Activated CD4-positive, alpha-beta memory T cell treated with anti-CD3 and anti-CD28 coated beads for 36 hours (primary cell): ENCODE results near the gene TXNRD2. TPM values are rescaled to one million over a fixed set of nuclear protein-coding genes. Genes with fewer than 3 reads are reported as not detected.
"Not testable (repeated sequence)": the region's sequence is repeated elsewhere in the genome, so short reads cannot be mapped to it uniquely, and the experiment has no call there.

Experiments used
- CTCF ChIA-PET: fragments of 350-600 bp; sonication (Branson Sonifier 250); formaldehyde crosslinking; loops from one replicate; lab custom pipeline; 2021; ENCODE audit warnings: antibody characterized with exemption, inconsistent platforms; lab: Charles Lee
- POLR2A ChIA-PET: fragments of 350-600 bp; sonication (Branson Sonifier 250); formaldehyde crosslinking; loops from one replicate; lab custom pipeline; 2021; ENCODE audit warnings: antibody characterized with exemption; lab: Charles Lee
- DNase-seq: peaks from one replicate; pipeline ENCODE4 v3.0.0-alpha.2; 2020
- H3K27ac Mint-ChIP-seq: one replicate; pipeline ENCODE4 v1.8.0; 2021; ENCODE audit warnings: mixed read lengths
- H3K27me3 Mint-ChIP-seq: one replicate; pipeline ENCODE4 v1.8.0; 2021; ENCODE audit warnings: mixed read lengths
- H3K36me3 Mint-ChIP-seq: one replicate; pipeline ENCODE4 v1.8.0; 2021; ENCODE audit warnings: mixed read lengths
- H3K4me1 Mint-ChIP-seq: one replicate; pipeline ENCODE4 v1.8.0; 2021; ENCODE audit warnings: low read depth, mixed read lengths
- H3K4me3 Mint-ChIP-seq: one replicate; pipeline ENCODE4 v1.8.0; 2021; ENCODE audit warnings: mild to moderate bottlenecking, mixed read lengths
- H3K9me3 Mint-ChIP-seq: one replicate; pipeline ENCODE4 v1.8.0; 2021; ENCODE audit warnings: mixed read lengths
- intact Hi-C: fragments of 100-400 bp; cut with micrococcal nuclease; formaldehyde crosslinking; loops from one replicate; pipeline ENCODE4 v1.15.1; 2023
- total RNA-seq, 2 experiments: library from RNA; stranded (reverse); gene quantifications; one replicate each; pipeline ENCODE4 v1.2.3, GENCODE V29; 2021

TXNRD2 gene
- total RNA-seq, 2 experiments from 2014 or later = 23.3 to 23.4 TPM

DNA sequence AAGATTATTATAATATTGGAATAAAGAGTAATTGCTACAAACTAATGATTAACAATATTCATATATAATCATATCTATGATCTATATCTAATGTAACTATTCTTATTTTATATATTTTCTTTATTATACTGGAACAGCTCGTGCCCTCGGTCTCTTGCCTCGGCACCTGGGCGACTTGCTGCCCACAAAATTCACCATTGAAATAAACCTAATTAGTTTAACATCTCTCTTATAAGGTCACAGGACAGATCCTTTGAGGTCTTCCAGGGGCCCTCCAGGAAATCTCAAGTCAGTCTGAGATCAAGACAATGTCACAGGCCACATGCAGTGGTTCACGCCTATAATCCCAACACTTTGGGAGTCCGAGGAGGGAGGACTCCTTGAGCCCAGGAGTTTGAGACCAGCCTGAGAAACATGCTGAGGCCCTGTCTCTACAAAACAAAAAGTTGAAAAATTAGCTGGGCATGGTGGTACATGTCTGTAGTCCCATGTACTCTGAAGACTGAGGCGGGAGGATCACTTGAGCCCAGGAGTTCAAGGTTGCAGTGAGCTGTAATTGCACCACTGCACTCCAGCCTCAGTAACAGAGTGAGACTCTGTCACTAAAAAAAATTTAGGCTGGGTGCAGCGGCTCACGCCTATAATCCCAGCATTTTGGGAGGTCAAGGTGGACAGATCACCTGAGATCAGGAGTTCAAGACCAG, 6.6 kb upstream of the TXNRD2 start:
- H3K27ac Mint-ChIP-seq = no peak overlapping the region
- POLR2A ChIA-PET = no interaction called here
- H3K4me1 Mint-ChIP-seq = peaks cover 14% of the 10 kb centered on the region
- no peaks in the 10 kb centered on the region for H3K27me3 Mint-ChIP-seq
- intact Hi-C loops = no loop called here
- no peak overlapping the region for H3K4me3 Mint-ChIP-seq
- no peaks in the 10 kb centered on the region for H3K9me3 Mint-ChIP-seq
- DNase-seq = no peak
- H3K36me3 Mint-ChIP-seq = peaks cover 6% of the 10 kb centered on the region
- CTCF ChIA-PET = interaction anchor here (0.7 to 3.0 kb wide), 14 partner anchors 9 to 218 kb away, joined by 3 to 23 read pairs (median 4); no protein-coding TSS in a partner anchor

DNA sequence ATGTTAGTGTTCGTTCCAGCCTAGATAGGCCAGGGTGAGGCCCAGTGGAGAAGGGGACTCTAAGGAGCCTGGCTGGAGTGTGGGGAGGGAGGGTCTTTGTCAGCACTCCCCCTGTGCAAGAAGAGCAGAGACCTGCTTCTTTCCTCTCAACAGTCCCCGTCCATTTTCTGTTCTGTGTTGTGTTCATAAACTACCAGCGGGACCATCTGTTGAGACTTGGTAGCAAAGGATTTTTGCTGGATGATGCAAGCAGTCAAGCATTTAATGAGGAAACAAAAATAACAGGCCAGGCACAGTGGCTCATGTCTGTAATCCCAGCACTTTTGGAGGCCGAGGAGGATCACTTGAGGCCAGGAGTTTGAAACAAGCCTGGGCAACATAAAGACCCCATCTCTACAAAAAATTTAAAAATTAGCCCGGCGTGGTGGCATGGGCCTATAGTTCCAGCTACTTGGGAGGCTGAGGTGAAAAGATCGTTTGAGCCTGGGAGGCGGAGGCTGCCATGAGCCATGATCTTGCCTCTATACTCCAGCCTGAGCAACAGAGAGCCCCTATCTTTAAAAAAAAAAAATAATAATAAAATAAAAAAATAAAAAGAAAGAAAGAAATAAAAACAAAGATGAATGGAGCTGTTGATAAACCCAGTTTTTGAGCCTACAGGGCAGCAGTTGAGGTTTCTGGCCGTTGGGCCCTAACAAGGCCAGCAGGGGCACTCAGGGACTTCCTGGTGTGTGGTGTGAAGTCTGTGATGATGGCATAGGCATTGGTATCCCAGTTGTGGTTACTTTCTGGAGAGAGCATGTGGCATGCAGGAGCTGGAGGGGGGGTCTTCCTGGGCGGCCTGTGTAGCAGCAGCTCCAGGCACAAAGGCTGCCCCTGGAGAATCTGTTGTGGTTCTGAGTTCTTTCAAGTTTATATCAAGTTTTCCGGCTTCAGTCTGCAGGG, 1.7 kb upstream of the TXNRD2 start:
- Mint-ChIP-seq H3K9me3 (no peaks in the 10 kb centered on the region), H3K27me3 (no peaks in the 10 kb centered on the region), H3K4me1 (peaks cover 35% of the 10 kb centered on the region), H3K36me3 (peaks cover 6% of the 10 kb centered on the region), H3K4me3 (peak overlapping the region; percentile 96), H3K27ac (peak overlapping the region; percentile 94)
- intact Hi-C loops = loop anchor here (5.0 kb wide), 1 partner anchor 86 kb away; no protein-coding TSS in a partner anchor
- CTCF ChIA-PET = interaction anchor here (0.6 to 2.0 kb wide), 3 partner anchors 10 to 213 kb away, joined by 3 to 14 read pairs (median 4); no protein-coding TSS in a partner anchor
- POLR2A ChIA-PET = interaction anchor here (0.9 to 1.5 kb wide), 2 partner anchors 9 to 88 kb away, joined by 3 to 5 read pairs; no protein-coding TSS in a partner anchor
- DNase-seq = no peak

DNA sequence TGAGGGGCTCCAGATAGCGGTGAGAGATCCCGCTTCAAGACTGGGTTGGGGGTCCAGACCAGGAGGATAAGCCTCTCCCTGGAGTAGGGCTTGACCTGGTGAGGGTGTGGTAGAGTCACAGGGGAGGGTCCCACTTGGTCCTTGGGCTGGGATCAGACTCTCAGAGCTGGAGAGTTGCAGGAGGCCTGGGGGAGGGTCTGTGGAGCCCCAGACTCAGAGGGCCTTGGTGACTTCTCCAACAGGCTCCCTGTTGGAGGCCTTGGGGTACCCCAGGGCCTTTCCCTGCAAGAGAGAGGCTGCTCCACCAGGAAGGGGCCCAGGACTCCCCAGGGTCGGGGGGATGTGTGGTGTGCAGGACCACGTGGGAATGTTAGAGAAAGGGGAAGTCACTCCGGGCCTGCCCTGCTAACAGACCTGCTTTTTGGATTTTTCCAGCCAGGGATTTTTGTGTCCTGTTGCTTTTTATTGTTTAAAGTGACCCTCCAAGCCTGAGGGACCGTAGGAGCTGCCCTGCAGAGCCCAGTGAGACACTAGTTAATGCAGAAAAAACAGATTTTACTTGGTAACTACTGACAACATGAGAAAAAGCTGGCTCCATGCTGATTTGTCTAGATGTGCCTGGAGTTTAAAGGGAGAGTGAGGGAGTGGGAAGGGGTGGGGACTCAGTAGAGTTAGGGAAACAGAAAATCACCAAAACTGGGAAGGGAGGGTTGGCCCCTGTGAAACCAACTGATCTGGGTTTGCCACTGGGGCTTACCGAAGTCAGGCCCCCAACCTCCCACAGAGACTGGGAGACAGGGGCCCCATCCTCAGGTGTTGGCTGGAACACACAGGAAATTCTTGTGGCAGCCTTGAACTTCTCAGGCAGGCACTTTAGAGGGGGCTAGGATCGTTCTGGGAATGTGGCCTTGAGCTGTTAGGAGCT, 801 bp upstream of the TXNRD2 start:
- intact Hi-C loops = loop anchor here (5.0 kb wide), 1 partner anchor 85 kb away; no protein-coding TSS in a partner anchor
- H3K36me3 Mint-ChIP-seq = peaks cover 10% of the 10 kb centered on the region
- DNase-seq = peak; percentile 18
- no peaks in the 10 kb centered on the region for H3K9me3 Mint-ChIP-seq
- H3K27me3 Mint-ChIP-seq = no peaks in the 10 kb centered on the region
- ChIA-PET CTCF (interaction anchor here (0.6 to 2.1 kb wide), 4 partner anchors 11 to 212 kb away, joined by 3 to 14 read pairs (median 8); no protein-coding TSS in a partner anchor), POLR2A (interaction anchor here (0.9 to 1.5 kb wide), 3 partner anchors 10 to 87 kb away, joined by 3 to 5 read pairs (median 3); no protein-coding TSS in a partner anchor)
- H3K4me3 Mint-ChIP-seq = peak overlapping the region; percentile 96
- peak overlapping the region; percentile 94 for H3K27ac Mint-ChIP-seq
- peaks cover 33% of the 10 kb centered on the region for H3K4me1 Mint-ChIP-seq

DNA sequence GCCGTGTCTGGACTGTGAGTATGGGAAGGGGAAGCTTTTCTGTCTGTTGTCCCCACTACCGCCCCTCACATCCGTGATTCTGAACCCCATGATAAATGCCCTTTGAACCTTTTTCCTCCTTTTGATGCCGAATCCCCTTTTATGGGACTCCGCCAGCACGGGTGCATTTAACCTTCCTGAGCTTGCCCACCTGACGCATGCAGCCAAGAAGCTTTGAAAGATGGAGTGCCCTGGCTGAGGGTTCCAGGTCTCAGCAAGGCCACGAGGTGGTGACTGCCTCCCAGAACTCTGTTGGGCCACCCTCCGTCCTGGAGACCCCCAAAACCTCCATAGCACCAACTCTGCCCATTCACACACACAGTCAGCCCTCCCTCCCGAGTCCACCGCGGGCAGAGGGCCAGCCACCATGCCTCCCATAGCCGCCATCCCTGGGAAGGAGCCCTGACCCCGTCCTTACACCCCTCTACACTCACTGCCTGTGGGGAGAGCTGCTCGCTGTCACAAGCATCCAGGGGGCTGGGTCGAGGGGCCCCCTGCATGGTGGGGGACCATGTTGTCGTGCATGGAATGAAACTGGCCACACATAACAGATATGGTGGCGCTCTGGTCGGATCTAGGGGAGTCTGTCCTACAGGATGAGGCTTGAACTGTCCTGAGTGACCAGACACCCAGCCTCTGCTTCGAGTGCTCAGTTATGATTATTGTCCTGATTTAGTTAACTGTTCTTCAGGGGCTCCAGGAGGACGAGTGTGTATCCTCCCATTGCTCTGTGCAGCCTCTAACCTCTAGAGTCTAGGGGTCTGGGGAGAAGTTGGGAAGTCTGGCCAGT, 868 bp downstream of the TXNRD2 start:
- intact Hi-C loops = loop anchor here (5.0 kb wide), 1 partner anchor 83 kb away; no protein-coding TSS in a partner anchor
- peak overlapping the region; percentile 59 for H3K27ac Mint-ChIP-seq
- no peaks in the 10 kb centered on the region for H3K27me3 Mint-ChIP-seq
- POLR2A ChIA-PET = interaction anchor here (0.5 to 0.7 kb wide), 2 partner anchors 13 to 81 kb away, joined by 3 read pairs; no protein-coding TSS in a partner anchor
- no peak for DNase-seq
- H3K4me3 Mint-ChIP-seq = peak overlapping the region; percentile 96
- CTCF ChIA-PET = interaction anchor here (1.7 to 2.1 kb wide), 2 partner anchors 12 to 210 kb away, joined by 6 to 11 read pairs; no protein-coding TSS in a partner anchor
- peaks cover 25% of the 10 kb centered on the region for H3K4me1 Mint-ChIP-seq
- H3K9me3 Mint-ChIP-seq = peaks cover 12% of the 10 kb centered on the region
- H3K36me3 Mint-ChIP-seq = peaks cover 24% of the 10 kb centered on the region

DNA sequence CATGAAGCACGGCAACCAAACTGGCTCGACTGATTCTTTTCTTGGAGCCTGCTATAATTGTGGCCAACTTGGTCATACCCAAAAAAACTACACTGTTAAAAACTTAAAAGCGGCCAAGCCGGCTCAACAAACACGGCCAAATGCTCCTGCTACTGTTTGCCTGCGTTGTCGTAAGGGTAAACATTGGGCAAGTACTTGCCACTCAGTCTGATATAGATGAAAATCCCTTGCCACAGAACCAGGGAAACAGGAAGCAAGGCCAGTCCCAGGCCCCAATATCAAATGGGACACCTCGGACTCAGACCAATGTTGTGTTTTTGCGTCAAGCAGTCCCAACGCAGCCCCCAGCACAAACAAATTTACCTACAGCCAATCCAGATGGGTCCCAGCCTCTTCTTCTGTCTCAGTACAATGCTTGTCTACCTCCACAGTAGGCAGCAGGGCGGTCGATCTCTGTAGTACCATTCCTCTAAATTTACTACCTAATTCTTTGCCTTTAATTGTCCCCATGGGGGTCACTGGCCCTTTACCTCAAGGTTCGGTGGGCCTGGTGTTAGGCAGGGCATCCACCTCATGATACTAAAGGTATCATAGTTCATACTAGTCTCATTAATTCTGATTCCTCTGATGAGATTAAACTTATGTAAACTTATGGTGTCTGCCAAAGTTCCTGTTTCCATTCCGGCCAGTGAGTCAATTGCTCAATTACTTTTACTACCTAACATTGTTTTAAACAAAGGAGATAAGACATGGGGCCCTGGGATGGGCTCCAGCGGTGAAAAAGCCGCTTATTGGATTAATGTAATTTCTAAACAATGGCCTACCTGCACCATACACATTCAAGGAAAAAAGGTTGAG, 3.8 kb downstream of the TXNRD2 start:
- DNase-seq = no peak
- Mint-ChIP-seq H3K27me3 (no peaks in the 10 kb centered on the region), H3K27ac (no peak overlapping the region), H3K4me1 (peaks cover 17% of the 10 kb centered on the region), H3K4me3 (no peak overlapping the region), H3K9me3 (peaks cover 19% of the 10 kb centered on the region), H3K36me3 (peaks cover 30% of the 10 kb centered on the region)
- intact Hi-C loops = no loop called here
- CTCF ChIA-PET = interaction anchor here (0.8 to 0.9 kb wide), 3 partner anchors 9 to 28 kb away, joined by 3 to 4 read pairs (median 3); no protein-coding TSS in a partner anchor
- POLR2A ChIA-PET = no interaction called here

DNA sequence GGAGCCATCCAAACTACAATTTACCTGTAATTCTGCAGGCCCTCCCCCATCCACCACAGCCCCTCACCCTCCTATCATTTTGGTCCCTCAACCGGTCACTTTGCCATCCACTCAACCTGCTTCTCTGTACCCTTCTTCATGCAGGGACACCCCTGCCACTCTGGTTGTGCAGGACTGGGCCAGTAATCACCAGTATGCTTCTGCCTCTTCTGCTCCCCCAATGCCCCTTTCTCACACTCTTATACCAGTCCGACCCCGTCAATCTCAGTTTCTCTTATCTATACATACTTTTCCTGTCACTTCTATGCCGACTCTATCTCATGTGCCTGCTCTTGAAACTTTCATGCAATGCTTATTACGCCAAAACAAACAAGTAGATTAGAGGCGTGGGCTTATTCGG, 5.1 kb downstream of the TXNRD2 start:
- ChIA-PET POLR2A (no interaction called here), CTCF (interaction anchor here (0.8 kb wide), 1 partner anchor 206 kb away, joined by 6 read pairs; no protein-coding TSS in a partner anchor)
- peaks cover 23% of the 10 kb centered on the region for H3K36me3 Mint-ChIP-seq
- no peaks in the 10 kb centered on the region for H3K27me3 Mint-ChIP-seq
- H3K4me3 Mint-ChIP-seq = no peak overlapping the region
- H3K27ac Mint-ChIP-seq = no peak overlapping the region
- intact Hi-C loops = no loop called here
- peaks cover 19% of the 10 kb centered on the region for H3K9me3 Mint-ChIP-seq
- DNase-seq = no peak
- H3K4me1 Mint-ChIP-seq = peaks cover 10% of the 10 kb centered on the region

DNA sequence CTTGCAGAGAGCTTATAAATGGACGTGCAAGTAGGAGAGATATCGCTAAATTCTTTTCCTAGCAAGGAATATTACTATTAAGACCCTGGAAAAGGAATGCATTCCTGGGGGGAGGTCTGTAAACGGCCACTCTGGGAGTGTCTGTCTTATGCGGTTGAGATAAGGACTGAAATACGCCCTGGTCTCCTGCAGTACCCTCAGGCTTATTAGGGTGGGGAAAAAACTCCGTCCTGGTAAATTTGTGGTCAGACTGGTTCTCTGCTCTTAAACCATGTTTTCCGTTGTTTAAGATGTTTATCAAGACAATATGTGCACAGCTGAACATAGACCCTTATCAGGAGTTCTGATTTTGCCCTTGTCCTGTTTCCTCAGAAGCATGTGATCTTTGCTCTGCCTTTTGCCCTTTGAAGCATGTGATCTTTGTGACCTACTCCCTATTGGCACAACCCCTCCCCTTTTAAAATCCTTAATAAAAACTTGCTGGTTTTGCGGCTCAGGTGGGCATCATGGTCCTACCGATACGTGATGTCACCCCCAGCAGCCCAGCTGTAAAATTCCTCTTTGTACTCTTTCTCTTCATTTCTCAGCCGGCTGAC, 6.4 kb downstream of the TXNRD2 start:
- CTCF ChIA-PET, H3K27ac Mint-ChIP-seq, H3K27me3 Mint-ChIP-seq, DNase-seq, H3K4me1 Mint-ChIP-seq, POLR2A ChIA-PET, H3K4me3 Mint-ChIP-seq, intact Hi-C loops: not testable (repeated sequence)
- Mint-ChIP-seq H3K9me3 (peaks cover 19% of the 10 kb centered on the region), H3K36me3 (peaks cover 23% of the 10 kb centered on the region)

DNA sequence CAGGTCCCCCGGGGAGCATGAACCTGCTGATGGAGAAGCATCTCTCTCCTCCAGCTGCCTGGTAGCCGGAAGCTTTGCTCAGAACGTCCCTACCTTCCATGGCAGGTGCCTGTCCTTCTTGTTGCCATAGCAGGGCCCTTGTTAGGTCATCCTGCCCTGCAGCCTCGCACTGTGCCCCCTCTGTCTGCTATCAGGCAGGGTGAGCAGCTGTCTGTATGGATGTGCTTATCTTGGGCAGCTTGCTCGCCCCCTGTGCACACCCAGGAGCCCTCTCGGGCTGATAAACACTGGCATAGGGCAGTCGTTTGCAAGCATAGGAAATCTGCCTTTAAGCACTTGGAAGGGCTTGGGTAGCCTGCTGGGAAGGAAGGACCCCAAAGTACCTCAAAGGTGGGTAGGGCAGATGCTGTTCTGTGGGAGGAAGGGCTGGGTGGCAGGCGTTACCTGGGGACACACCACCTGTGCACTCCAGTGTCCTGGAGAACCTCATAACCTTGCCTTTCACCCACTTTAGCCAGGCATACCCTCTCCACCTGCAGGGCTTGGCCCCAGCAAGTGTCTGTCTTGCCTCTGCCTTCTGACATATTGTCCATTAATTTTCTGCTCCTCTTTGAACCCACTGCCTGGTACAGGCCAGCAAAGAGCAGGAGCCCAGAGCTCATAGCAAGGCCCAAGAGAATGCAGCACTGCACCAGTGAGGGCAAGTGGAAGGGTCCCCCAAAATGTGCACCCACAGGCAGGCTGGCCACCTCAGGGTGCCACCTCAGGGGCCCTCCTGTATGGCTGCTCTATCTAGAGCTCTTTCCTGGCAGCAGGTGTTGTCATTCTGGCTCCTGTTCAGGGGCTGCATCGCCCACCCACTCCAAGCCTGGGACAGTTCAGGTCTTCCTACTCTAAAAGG, 8.0 kb downstream of the TXNRD2 start:
- Mint-ChIP-seq H3K27me3 (no peaks in the 10 kb centered on the region), H3K4me1 (no peaks in the 10 kb centered on the region), H3K36me3 (peaks cover 23% of the 10 kb centered on the region), H3K9me3 (peaks cover 19% of the 10 kb centered on the region), H3K4me3 (no peak overlapping the region), H3K27ac (no peak overlapping the region)
- CTCF ChIA-PET = no interaction called here
- no peak for DNase-seq
- POLR2A ChIA-PET = no interaction called here
- intact Hi-C loops = no loop called here
